ENCODE measurements around the gene TSC22D3.
A peak's percentile ranks its signal among the peaks of the same experiment; 100 is the strongest.

DNA sequence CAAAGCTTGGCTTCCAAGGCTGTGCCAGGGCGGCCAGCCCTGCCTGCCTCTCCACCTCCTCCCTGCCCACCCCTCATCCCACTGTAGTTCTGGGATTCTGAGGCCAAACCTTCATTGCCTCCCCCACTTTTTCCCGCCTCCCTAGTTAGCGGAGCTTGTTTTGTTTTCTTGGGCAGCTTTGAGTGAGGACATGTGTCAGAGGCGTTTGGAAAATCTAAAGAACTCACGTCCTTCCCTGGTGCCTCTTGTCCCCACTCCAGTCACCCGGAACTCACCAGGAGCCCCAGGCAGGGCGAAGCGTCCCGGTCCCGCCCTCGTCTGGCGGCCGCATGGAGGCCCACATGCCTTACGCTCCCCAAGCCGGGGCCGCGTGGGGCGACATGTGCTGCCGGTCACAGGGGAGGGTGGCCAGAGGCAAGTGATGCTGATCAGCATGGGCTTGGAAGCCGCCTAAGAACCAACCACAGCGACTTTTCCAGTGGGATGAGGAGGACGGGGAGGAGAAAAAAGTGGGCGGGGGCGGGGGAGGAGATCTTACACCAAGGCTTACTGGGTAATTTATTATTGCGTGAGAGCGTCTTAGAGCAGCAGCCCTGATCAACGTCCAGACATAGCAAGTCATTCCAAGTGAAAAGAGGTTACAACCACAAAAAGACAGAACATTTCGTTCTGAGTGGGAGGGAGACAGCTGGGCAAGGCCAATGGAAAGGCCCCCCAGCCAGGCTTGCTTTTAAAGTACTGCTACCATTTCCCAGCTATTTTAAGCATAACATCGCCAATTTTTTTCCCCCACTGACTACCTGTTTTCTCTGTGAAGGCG, 98.8 kb downstream of the TSC22D3 start:
- TF ChIP-seq POLR2AphosphoS5 (IDR thresholded peaks at IDR 0.05; ENCODE audit: borderline replicate concordance, low read depth, low read length) (peak; percentile 72), EZH2 (IDR thresholded peaks at IDR 0.05) (no peak), FOXP2 (optimal IDR thresholded peaks at IDR 0.05; ENCODE audit: control extremely low read depth, extremely low read length, insufficient read depth) (no peak)

Measured in SK-N-MC (cell line).